HG02981 (cell line): ENCODE results near the gene SMARCC2.
"Not testable (repeated sequence)": the region's sequence is repeated elsewhere in the genome, so short reads cannot be mapped to it uniquely, and the experiment has no call there.

Experiments
- ATAC-seq: cut with Tn5 transposase; IDR thresholded peaks from one replicate; pipeline ENCODE4 v1.9.1; 2021; ENCODE audit warnings: mild to moderate bottlenecking, moderate library complexity; ENCODE audit not compliant: unreplicated experiment

Gene SMARCC2

DNA sequence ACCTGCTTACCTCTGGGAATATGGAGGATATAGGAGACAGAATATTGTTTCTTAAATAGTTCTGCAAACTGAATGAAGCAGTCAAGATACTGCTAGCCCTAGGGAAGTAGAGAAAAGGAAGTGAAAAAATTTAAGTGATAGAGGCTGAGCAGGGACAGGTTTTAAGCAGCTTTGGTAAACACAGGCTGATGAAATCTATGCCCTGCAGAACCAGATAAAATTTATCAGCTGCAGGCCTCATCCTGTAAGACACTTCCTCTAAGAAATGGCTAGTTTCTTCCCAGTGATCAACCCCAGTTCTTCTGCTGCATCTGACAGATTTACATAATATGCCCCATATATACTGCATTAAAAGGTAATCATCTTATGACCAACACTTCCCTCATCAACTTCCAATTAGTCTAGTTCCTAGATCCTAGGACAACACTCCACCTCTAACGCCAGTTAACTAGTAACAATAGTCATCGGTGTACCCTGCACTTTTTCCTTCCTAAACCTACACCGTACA, 62.5 kb downstream of the SMARCC2 start:
- no peak for ATAC-seq

DNA sequence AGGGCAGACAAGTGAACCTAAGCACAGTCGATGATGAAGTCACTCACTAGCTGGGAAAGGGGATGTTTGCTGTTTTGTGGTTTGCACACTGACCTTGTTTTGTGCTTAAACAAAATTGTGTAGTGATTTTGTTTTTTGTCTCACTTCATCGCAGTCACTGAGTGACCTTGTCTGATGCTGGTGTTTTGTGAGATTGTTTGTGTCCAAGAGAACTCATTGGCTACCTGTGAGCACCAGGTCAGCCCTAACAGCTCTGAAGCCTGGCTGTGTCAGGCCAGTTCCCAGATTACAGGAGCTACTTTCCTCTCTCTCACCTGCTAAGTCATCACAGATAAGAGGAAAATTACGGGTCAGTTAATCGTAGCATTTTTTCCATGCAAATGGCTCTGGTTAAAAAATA, 65.2 kb downstream of the SMARCC2 start:
- ATAC-seq: no peak

DNA sequence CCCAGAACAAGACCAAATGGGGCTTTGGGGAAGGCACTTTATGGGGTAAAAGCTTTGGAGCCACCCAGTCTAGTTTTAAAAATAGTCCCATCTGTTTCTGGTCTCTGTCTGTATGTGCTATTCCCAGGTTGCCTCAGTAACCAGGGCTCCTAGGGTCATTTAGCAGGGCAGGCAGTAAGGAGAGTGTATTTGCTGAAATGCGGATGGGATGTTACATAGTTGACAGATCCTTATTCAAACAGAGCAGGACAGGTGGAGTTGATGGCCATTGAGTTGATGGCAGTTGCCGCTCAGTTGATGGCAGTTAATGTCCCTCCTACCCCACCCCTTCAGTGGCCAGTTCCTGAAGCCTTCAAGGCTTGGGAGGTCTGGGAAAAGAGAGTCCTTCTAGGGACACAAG, 66.6 kb downstream of the SMARCC2 start:
- no peak for ATAC-seq

DNA sequence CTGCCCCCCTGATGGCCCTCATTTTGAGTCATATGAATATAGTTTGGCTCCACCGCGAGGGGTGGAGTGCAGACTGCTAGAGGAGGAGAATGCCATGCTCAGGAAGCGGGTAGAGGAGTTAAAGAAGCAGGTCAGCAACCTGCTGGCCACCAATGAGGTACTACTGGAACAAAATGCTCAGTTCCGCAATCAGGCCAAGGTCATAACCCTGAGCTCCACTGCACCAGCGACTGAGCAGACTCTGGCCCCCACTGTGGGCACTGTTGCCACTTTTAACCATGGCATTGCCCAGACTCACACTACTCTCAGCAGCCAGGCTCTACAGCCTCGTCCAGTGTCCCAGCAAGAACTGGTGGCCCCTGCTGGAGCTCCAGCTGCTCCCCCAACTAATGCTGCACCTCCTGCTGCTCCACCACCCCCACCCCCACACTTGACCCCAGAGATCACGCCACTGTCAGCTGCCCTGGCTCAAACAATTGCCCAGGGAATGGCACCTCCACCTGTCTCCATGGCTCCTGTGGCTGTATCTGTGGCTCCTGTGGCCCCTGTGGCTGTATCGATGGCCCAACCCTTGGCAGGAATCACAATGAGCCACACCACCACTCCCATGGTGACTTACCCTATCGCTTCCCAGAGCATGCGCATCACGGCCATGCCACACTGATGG, 67.9 kb downstream of the SMARCC2 start:
- no peak for ATAC-seq

DNA sequence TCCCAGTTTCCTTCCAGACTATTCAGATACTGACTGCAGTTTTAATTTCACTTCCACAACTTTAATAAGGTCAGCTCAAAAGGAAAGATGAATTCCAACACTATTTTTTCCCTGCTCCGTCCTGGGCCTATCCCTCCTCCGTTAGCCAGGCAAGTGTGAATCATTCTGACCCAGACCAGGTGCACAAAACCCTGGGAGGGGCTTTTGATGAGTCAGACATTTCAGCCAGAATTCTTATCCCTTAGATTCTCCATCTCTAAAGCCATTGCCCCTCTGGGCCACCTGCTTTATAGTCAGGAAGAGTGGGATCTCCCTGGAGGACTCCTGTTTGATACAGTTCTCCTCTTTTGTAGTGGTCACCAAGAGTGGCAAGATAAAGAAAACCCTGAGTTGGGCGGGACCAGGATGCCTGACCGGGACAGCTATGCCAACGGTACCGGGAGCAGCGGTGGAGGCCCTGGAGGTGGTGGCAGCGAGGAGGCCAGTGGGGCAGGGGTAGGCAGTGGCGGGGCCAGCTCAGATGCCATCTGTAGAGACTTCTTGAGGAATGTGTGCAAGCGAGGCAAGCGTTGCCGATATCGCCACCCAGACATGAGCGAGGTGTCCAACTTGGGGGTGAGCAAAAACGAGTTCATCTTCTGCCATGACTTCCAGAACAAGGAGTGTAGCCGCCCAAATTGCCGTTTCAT, 69.0 kb downstream of the SMARCC2 start:
- ATAC-seq: no peak

DNA sequence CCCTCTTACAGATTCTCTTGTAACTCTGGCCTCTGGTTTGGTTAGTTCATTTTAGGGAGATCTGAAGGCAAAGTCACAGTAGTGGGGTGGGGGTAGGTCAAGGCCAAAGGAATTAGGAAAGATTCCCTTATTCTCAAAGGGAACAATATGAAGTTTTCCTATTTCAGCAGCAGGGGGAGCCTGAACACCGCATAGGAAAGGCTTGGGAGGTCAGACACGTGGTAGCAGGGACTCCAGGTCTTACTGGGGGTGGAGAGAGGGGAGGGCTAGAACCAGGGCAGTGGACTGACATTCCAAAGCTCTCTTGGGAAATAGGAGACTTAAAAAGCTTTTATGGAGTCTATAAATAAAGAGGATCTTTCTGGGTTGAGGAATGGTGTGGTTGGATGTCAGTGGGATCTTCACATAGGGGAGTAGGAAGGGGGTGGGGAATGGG, 69.9 kb downstream of the SMARCC2 start:
- ATAC-seq: no peak

DNA sequence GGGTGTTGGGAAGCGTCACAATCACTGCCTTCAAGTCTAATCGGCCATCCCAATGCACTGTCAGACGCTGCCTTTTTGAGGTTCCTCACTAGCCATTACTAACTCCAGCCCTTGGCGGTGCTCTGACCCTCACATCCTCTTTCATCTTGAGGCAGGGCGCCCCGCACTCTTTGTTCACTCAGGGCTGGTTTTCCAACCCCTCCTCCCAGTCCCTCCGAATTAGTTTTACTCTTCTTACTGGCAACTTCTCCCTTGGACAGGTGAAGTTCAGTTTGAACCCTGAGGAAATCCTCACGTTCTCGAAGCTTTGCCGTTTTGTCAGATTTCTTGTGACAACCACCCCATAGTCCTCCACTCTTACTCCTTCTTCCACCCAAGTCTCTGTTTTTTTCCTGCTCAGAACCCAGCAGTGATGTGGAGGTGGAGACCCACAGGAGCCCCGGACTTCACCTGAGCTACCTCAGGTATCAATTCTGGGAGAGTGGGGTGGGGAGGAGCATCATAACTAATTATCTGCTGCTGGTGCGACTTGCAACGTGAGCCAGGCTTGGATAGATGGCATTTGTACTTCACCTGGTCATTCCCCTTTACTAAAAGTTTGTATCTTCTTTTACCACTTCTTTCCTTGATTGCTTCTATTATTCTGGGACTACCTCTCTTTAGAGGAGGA, 70.5 kb downstream of the SMARCC2 start:
- no peak for ATAC-seq

DNA sequence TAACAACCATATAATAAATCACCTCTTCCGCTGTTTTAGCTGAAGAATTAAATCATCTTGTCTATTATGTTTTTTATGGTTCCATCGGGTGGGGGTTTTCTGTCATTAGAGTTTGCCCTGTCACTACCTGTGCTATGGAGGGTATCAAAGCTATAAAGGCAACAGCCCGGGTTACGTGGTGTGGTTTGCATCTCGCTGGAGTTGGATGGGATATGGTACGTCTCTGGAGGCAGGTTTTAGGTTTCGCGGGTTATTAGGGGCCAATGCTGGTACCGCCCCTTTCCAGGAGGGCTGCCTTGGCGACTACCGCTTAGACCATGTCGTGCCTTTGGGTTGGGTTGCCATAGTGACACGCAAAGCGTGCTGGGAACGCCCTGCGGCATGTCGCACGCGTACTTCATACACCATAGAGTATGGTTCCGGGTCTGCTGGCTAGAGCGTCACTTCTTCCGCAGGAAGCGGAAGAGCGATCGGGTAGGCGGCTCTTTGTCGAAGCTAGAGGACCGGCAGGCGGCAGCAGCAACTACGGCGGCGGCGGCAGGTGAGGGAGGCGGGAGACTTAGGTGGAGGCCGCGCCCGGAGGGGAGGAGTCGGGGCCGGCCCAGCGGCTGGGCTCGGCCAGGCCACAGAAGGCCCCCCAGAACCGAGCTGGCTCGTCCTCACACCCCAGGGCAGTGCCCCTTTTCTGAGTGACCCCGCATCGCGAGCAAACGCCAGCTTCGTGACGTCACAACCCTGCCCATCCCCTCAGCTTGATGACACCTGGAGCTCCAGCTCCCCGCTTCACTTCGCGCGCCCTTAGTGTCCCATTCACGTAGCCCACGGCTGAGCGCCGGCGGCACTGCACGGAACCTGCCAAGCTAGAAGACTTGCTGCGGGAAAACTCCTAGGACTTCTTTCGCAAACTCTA, 71.2 kb downstream of the SMARCC2 start, which contains the start of gene ZC3H10:
TSS of gene ZC3H10 (plus strand) at position 489 of the 910 bp plus-strand sequence. CDS start 2,297 bp downstream, outside the sequence.
- peak; percentile 80 for ATAC-seq

DNA sequence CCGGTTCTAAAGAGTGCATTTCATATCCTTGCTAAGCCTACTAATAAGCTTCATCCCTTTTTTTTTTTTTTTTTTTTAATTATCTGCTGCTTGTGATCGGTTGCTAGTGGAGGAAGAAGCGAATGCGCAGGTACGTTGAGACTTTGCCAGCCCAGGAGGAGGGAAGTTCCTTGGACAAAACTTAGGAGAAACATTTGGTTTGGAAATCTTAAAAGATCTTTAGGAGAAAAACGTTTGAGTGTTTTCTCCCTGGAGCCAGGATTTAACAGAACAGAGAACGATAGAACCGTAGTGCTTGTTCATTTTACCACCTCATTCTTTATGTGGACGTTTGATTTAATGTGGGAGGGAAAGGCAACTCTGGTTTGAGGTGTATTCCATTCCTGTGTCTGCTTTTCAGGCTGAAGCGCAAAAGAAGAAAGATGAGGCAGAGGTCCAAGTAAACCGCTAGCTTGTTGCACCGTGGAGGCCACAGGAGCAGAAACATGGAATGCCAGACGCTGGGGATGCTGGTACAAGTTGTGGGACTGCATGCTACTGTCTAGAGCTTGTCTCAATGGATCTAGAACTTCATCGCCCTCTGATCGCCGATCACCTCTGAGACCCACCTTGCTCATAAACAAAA, 72.1 kb downstream of the SMARCC2 start:
- ATAC-seq: not testable (repeated sequence)

DNA sequence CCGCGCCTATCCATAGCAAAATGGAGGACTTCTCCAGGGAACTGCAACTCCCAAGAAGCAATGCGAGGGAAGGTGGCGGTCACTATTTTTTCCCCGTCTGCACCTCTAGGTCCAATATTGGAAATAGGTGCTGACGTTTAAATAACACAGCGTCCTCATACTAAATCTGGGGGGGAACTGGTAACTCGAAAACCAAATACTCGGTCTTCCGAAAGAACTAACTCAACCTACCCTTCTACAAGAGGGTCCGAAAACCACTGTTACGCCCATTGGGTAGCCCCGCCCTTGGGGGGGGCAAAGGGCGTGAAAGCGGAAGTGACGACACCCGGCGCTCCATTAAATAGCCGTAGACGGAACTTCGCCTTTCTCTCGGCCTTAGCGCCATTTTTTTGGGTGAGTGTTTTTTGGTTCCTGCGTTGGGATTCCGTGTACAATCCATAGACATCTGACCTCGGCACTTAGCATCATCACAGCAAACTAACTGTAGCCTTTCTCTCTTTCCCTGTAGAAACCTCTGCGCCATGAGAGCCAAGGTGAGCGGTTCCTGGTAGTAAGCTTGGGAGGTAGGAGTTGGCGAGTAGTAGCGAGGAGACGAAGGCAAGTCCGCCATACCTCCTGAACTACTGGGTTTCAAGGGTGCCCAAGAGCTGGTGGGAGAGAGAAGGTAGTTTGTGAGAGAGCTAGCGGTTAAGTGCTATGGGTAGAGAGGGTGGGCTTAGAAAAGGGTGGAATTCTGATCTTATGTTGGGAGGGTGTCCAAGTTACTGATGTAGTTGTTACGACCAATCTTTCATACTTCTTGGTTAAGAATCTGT, 72.8 kb downstream of the SMARCC2 start, which contains the start of gene RPL41:
TSS of gene RPL41 (plus strand) at position 367 of the 815 bp plus-strand sequence.
- peak; percentile 33 for ATAC-seq

DNA sequence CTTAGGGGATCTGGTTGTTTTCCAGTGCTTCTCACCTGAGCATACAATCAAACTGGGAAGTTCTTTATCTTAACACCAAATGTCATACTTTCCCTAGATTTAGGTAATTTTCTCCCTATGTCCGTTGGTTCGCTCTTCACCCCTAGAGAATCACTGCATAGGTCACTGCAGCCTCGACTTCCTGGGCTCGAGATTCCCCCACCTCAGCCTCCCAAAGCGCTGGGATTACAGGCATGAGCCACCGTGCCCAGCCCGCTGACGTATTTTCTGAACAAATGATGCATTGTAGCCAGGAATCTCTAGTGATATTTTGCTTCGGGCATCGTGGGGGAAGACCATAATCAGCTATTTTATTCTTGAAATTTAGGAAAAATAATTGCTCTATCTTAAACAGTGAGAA, 74.0 kb downstream of the SMARCC2 start:
- ATAC-seq: no peak

DNA sequence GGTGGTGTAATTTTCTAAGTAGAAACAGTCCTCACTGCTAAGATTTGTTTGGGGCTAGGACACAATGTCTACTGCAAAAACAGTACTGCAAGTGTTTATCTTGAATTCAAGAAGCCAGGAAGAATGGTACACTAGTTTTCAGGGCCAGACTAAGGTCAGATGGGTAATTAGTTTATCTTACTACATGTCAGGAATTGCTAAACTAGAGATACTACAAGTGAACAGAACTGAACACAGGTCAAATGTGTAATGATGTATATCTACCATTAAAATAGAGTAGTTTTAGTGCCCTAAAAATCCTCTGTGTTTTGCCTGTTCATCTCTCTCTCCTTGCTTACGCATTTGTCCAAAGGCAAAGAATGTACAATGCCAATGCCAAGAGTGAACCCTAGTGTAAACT, 75.2 kb downstream of the SMARCC2 start:
- no peak for ATAC-seq
